GM21786 (cell line): Measurements from ENCODE around the gene KLK4.
"Not testable (repeated sequence)": the region's sequence is repeated elsewhere in the genome, so short reads cannot be mapped to it uniquely, and the experiment has no call there.

Source experiments
- ATAC-seq: cut with Tn5 transposase; IDR thresholded peaks from one replicate; pipeline ENCODE4 v1.9.1; 2021; ENCODE audit not compliant: unreplicated experiment

The KLK4 gene

DNA sequence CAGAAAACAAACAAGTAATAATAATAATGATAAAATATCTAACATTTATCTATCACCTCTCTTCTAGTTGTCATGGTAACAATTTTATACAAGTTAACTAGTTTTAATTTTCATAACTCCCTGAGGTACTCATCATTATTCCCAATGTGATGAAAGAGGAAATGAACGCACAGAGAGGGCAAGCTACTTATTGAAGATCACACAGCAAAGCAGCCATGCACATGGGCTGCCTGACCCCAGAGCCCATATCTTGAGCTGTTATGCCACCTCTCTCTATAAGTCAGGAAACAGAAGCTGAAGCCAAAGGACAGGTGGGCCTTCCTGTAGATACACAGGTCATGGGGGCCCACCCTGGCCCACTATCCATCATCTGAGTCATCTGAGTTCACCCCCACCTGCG, 4.9 kb upstream of the KLK4 start:
- ATAC-seq = no peak

DNA sequence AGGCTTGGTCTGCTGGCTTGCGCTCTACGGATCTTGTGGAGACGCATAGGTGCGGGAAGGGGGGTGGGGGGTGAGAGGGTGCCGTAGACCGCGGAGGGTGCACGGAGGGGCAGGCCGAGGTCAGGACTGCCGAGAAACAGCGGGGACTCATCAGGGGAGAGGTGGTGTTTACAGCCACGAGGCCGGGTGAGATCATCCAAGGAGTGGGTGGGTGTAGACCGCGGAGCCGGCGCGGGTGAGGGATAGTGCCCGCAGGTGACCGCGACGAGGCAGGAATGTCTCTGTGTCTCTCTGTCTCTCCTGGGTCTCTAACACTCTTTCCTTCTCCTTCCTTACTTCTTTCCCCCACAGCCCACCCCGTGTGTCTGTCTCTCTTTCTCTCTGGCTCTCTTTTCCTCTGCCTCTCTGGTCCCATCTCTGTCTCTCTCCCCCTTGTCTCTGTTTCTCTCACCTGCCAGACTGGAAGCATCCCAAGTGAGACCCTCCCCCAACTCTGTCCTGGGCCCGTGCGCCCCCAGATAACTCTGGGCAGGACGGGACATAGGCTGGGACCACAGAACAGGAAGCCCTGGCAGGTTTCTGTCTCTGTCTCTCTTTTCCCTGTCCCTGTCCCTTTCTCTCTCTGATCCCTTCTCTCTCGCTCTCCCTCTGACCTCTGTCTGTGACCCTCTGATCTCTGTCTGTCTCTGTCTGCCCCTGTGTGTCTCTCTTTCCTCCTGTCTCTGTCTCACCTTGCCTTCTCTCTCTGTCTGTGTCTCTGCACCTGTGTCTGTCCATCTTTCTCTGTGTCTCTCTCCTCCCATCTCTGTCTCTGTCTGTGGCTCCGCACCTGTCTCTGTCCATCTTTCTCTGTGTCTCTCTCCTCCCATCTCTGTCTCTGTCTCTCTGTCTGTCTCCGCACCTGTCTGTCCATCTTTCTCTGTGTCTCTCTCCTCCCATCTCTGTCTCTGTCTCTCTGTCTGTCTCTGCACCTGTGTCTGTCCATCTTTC, 1.8 kb upstream of the KLK4 start:
- ATAC-seq = no peak

DNA sequence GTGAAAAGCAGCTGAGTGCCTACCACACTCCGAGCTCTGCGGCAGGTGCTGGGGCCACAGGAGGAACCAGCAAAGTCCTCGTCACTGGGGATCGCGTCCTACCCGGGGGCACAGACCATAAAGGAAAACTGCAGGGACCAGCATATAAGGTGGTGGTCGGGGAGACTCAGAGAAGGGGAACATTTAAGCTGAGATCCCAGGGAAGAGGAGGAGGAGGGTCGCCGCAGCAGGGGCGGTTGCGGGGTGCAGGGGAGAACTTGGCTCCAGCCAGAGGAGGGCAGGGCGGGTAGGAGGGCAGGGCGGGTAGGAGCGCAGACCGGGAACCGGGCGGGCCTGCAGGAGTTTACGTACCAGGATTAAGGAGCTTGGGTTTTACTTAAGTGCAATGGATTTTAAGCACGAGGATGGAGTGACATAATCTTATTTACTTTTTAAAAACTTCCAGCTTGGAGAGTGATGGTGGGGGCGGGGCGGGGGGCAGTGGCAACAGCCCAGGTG, 956 bp upstream of the KLK4 start:
- ATAC-seq = no peak

DNA sequence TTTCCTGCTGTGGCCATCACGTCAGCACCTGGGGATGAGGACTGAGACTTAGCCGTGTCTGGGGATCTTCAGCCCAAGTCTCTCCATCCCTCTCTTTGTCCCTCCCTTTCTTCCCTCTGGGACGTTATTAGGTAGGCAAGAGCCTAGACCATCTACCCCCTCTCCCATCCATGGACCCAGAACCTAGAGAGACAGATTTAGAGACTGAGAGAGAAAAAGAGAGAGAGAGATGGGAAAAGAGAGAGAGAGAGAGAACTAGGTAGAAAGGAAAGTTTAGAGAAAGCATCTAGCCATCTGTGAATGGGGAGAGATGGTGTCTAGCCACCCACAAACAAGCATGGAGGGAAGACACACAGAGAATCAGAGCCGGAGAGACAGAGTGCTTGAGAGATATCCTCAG, 473 bp downstream of the KLK4 start:
- no peak for ATAC-seq

DNA sequence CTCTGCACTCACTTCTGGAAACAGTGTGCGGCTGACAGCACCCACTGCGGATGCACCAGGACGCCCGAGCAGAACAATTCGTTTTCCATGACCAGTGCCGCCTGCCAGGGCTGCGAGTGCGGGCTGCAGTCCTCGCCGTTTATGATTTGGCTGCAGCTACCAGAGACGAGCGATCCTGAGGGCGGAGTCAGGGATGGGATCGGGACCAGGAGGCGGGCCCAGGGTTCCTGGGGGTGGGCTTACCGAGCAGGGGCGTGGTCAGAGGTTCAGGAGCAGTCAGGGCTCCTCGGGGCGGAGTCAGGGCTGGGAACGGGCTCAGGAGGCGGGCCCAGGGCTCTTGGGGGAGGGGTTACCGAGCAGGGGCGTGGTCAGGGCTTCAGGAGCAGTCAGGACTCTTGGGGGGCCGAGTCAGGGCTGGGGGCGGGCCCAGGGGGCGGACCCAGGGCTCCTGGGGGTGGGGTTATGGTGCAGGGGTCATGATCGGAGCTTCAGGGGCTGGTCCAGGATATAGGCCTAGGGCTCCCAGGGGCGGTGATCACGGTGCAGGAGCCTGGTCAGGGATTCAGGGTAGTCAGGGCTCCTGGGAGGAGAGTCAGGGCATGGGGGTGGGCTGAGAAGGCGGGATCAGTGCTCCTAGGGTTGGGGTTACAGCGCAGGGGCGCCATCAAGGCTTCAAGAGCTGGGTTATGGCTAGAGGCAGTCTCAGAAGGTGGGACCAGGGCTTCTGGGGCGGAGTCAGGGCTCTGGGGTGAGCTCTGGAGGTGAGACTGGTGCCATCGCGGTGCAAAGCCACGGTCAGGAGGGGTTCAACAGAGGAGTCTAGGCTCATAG, 1.7 kb downstream of the KLK4 start:
- ATAC-seq = no peak

DNA sequence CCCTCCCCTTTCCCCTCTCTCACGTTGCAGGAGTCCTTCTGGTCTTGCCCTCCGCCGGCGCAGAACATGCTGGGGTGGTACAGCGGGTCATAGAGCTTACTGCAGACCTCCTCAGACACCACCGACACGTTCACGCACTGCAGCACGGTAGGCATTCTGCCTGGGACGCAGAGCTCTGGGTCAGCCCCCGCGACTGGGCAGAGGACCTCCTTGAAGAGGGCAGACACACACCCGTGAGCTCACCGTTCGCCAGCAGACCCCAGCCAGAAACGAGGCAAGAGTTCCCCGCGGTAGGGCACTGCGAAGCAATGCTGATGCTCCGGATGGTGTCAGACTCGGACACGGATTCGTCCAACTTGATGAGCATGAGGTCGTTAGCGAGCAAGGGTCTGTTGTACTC, 2.9 kb downstream of the KLK4 start:
- no peak for ATAC-seq

DNA sequence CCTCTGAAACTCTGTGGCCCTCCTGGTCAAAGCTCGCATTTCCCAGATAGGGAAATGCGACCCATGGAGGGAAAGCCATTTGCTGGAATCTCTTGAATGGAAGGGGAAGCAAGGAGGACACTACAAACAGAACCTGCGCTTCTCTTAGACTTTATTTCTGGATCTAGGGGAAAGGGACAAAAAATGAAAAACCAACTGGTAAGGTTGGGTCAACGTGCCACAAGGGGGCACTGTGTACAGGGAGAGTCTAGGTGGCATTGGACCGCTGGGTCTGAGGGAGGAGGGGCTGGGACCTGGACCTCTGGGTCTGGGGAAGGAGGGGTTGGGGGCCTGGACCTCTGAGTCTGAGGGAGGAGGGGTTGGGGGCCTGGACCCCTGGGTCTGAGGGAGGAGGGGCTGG, 5.0 kb downstream of the KLK4 start:
- no peak for ATAC-seq

DNA sequence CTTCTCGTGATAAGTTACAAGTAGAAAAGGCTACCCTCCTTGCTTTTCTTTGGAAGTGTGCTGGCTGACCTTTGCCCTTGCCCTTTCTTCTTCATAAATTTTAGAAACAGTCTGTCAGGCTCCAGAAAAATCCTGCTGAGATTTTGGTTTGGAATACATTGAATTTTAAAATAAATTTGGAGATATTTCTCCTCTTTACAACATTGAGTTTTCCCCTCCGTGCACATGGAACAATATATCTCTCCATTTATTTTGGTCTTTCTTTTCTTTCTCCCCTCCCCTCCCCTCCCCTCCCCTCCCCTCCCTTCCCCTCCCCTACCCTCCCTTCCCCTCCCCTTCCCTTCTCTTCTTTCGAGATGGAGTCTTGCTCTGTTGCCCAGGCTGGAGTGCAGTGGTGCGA, 8.6 kb downstream of the KLK4 start:
- ATAC-seq = no peak

DNA sequence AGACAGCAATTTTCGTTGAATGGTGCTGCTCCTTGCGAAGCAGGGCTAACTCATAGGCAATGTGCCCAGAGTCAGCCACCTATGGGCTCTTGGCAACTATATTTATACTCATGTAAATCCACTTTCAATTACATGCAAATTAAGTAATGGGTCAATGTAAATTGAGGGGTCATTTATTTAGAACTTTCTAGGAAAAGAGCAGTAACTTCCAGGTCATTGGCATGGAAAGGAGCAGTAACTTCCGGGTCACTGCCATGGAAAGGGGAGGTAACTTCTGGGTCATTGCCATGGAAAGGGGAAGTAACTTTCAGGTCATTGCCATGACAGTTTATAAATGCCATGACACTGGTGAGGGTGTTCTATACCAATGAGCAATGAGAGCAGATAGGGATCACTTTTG, 11.6 kb downstream of the KLK4 start:
- ATAC-seq = no peak

DNA sequence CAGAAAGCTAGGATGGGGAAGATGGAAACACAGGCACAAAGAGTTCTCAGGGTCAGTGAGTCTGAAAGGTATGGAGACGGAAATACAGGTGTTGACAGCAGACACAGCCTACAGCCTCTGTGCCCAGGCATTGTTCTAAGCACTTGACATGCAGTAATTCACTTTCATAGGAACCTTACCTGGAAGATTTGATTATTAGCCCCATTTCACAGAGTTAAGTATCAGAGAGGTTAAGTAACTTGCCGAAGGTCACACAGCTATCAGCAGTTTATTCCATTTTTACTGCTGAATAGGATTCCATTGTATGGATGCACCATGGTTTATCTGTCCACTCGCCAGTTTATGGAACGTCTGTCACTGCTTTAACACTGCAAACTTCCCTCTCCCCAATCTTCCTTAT, 13.2 kb downstream of the KLK4 start:
- no peak for ATAC-seq

DNA sequence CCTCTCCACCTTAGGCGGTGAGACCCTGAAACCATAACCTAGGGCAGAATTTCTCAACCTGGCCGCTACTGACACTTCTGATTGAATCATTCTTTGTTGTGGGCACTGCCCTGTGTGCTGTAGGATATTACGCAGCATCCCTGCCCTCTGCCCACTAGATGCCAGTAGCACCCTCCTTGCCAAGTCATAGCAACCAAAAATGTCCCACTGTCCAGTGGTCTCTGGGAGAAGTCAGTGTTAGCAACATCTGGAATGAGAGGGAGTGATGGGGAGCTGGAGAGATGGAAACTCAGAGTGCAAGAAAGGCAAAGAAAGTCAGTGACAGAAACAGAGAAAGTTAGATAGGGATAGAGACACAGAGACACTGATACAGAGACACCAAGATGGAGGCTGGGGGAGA, 13.6 kb downstream of the KLK4 start:
- ATAC-seq = no peak

DNA sequence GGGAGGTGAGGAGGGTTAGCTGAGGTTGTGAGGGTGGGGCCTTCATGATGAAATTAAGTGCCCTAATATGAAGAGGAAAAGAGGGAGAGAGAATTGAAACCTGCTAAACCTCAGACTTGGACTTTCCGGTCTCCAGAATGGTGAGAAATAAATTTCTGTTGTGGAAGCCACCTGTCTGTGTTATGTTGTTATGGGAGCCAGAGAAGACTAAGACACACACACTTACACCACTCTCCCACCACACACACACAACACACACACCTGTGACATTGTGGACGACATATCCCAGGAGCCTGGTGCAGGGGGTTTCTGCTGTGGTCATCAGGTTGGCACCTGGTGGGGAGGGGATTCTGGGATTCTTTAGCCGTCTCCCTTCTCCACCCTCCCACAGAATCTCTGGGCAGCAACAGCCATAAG, 14.0 kb downstream of the KLK4 start:
- ATAC-seq = peak; percentile 20

DNA sequence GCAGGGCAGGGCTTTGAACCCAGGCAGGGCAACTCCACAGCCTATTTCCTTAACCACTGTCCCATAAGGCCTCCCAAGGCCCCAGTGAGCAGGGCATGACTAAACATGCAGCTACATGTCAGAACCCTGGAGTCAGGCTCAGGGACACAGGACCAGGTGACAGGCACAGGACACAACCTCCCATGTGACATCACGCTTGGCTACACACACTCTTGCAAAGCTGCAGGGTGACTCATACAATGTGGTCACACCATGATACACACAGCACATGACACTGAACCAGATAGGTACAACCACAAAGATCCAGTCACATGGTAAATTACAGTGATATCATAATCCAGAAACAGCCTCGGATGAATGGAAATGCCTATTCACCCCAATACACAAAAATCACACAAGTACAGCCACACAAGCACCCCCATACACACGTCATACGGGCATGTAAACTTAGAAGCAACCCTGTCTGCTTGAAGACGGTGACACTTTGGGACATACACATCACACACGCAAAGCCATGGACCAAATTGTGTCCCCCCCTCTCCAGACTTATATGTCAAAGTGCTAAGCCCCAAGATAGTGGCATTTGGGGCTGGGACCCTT, 14.5 kb downstream of the KLK4 start:
- peak; percentile 83 for ATAC-seq

DNA sequence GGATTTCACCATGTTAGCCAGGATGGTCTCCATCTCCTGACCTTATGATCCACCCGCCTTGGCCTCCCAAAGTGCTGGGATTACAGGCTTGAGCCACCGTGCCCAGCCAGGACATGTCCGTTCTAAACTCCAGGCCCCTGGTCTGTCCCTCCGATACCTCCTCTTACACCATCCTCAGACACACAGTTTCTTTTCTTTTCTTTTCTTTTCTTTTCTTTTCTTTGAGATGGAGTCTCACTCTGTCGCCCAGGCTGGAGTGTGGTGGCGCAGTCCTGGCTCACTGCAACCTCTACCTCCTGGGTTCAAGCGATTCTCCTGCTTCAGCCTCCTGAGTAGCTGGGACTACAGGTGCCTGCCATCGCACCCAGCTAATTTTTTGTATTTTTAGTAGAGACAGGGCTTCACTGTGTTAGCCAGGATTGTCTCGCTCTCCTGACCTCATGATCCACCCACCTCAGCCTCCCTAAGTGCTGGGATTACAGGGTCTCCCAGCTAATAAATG, 15.1 kb downstream of the KLK4 start:
- not testable (repeated sequence) for ATAC-seq

DNA sequence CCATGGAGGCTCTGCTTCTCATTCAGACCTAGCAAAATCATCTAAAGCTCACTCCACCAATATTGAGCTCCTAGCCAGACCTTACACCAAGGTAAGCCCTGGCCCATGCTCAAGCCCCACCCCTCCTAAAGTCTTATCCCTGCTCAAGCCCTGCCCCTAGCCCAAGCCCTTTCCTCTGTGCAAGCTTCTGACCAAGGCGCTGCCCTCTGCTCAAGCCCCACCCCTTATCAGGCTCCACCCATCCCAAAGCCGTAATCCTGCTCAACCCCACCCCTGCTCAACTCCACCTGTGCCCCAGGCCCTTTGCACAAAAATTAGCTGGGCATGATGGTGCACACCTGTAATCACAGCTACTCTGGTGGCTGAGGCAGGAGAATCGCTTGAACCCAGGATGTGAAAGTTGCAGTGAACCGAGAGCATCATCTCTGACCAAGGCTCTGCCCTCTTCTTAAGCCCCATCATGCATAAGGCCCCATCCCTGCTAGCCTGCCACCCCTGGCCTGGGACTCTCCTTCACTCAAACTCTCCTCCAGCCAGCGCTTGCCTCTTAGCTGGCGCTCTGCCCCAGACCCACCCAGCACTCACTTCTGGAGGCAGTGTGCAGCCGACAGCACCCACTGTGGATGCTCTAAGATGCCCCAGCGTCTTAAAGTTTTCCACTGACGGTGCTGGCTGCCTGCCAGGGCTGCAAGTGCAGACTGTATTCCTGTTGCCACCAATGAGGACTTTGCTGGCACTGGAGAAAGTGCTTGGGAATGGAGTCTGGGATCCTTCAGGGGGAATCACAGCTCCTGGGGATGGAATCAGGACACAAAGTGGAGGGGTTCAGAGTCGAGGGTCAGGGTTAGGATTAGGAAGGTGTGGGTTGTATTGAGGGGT, 16.5 kb downstream of the KLK4 start:
- no peak for ATAC-seq

DNA sequence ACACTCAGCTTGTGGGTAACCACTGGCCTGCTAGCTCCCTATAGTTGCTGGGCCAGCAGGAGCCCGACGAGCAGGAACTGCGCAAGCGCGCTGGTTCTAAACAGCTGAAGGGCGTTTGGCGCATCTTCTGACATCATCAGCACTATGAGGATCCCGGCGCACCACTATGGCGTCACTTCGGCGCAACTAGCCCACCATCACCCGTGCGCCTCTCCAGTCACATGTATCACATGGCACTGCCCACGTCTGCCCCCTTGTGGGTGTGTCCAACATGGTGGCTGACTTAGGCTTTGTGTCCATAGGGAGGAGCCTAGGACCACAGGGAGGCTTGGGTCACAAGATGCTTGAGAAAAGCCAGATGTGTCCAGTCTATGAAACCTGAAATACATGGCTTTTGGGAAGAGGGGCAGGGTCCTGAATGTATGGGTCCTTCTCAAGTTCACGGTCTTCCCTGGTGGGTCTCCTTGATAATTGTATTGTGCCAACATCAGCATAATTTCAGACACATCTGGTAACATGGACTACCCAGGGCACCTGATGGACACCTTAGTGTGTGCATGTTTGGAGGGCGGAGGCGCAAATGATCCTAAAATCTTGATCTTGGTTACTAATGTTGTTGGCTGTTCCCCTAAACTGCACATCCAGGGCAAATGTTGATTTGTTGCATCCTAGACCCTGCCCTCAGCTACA, 18.0 kb downstream of the KLK4 start:
- no peak for ATAC-seq

DNA sequence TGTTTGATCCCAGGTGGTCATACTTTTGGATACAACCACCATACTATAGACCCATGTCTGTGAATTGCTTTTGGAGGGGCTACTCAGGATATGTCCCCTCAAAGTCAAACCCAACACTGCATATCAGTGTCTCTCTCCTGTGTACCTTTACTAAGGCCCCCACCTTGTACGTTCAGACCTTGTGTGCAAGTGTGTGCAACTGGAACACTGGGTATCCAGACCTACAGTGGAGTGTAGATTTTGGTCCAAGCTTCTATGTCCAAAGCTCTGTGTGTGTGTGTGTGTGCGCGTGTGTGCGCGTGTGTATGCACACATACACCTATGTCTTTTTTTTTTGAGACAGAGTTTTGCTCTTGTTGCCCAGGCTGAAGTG, 20.0 kb downstream of the KLK4 start:
- no peak for ATAC-seq

DNA sequence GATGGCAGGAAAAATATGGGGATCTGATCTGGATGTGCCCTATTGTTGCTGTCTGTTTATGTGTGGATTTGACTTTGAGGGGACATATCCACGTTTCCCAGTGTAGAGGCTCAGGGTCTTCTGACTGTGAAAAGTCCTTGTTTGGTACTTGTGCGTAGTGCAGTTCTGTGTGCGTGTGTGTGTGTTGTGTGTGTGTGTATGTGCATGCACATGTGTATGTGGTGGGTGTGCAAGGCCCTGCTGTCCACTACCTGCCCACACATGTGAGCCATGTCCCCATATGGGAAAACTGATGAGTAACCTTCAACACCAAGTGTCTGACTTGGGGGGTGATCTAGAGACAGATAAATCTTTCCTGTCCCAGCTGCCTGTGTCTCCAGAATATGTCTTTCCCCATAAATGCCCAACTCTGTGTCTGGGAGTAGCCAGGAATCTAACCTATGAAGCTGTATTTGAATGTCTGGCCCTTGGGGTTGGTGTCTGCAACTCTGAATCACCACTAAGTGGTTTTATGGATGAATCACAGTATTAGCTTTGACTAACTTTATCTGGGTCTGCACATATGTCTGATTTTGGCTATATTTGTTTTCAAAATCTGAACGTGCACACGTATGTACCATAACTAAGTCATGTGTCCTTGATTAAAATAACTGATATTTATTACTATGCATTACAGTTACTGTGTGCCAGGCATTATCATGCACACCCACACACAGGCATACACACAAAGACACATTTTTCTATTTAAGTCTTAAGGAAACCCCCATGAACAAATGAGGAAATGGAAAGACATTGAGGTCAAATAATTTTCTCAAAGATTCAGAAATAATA, 20.6 kb downstream of the KLK4 start:
- ATAC-seq = no peak

DNA sequence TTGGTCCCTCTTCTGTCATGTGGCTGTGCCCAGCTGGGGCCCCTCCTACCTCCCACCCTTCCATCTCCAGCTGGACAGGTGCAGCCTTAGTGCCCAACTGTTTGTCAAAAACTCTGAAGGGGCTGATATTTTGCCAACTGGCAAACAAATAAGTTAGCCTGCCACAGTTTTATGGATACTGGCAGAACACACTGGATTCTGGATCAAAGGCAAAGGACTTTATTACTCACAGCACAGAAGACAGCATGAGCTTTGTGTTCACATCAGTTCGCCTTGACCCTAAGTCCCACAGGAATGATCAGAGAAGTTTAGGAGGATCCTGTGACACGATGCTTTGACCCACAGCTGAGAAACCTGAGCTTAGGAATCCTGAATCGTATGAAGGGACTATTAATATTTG, 21.6 kb downstream of the KLK4 start:
- no peak for ATAC-seq
